H1 (cell line): ENCODE measurements around the gene CRTC2.
A peak's percentile ranks its signal among the peaks of the same experiment; 100 is the strongest.

ENCODE experiments used
- CEBPB ChIP-seq: IDR thresholded peaks from 2 replicates; pipeline ENCODE4 v1.6.1; 2012; ENCODE audit warnings: low read depth, low read length
- SP1 ChIP-seq: IDR thresholded peaks from 2 replicates; pipeline ENCODE4 v1.6.1; 2011; ENCODE audit warnings: low read depth, low read length
- TF ChIP-seq, protein P1 (sequence below), 3 experiments: IDR thresholded peaks; 1 replicate in 2 of 3; 2 replicates in 1 of 3; pipeline versions ENCODE4 v1.5.1 to v1.6.1; 2011; ENCODE audit warnings: low read length in 3 of 3, mild to moderate bottlenecking in 3 of 3, inconsistent platforms in 2 of 3, low read depth in 1 of 3, moderate library complexity in 1 of 3; ENCODE audit not compliant: insufficient read depth in 1 of 3; ENCODE audit errors: control extremely low read depth in 1 of 3

DNA sequence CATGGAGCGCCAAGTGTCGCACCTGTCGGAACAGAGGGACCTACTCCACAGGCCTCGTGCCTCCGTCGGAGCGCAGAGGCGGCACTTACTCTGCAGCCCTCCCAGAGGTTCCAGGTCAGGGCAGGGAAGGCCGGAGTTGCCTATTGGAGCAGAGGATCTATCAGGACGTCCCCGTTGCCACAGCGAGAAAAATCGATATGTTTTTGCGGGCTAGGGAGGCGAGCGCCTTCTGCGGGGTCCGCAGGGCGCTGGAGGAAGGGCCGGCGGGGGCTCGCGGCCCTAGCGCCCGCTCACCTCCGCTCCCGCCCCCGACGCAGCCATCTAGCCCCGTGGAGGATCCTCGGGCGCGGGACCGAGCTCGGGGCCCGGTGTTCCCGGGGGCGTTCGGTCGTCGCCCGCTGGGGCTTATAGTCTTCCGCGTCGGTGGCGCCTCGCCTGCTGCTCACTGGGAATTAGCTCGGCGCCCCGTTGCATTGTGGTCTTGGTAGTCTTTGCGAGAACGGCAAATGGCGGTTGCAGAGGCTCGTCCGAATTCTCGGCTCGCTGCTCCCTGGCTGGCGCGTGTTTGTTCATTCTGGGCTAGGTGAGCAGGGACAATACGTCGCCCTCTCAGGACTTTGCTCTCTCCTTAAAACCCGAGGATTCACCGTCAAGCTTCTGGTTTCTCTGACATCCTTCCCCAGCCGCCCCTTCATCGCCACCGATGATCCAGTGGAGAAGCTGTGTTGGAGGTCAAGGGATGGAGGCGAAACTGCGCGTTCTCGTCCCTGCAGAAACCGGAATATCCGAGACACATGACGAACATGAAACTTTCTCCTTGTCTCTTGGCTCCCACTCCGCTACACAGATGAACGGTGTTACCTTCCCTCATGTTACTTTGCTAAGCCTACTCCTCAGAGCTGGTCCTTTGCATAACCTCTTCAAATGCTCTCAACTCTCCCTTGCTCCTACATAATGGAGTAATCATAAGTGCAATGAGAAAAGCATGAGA lies 19.1 kb upstream of the CRTC2 start, which contains the start of gene JTB:
- TF ChIP-seq CEBPB = no peak
- TF ChIP-seq SP1 = 0 out of 2 replicates have a peak, but pooled peaks have one; percentile 25
- TF ChIP-seq, protein P1, sequence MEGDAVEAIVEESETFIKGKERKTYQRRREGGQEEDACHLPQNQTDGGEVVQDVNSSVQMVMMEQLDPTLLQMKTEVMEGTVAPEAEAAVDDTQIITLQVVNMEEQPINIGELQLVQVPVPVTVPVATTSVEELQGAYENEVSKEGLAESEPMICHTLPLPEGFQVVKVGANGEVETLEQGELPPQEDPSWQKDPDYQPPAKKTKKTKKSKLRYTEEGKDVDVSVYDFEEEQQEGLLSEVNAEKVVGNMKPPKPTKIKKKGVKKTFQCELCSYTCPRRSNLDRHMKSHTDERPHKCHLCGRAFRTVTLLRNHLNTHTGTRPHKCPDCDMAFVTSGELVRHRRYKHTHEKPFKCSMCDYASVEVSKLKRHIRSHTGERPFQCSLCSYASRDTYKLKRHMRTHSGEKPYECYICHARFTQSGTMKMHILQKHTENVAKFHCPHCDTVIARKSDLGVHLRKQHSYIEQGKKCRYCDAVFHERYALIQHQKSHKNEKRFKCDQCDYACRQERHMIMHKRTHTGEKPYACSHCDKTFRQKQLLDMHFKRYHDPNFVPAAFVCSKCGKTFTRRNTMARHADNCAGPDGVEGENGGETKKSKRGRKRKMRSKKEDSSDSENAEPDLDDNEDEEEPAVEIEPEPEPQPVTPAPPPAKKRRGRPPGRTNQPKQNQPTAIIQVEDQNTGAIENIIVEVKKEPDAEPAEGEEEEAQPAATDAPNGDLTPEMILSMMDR (IDR thresholded peaks at IDR 0.05; ENCODE audit: control extremely low read depth in 1 of 3, insufficient read depth in 1 of 3, low read depth in 1 of 3, low read length in 3 of 3) = no peak
